Liver (tissue), 3 donors: ENCODE measurements around the gene ELP4.

Experiments used
- ATF3 ChIP-seq: IDR thresholded peaks from 2 replicates; pipeline ENCODE4 v1.6.1; 2016; ENCODE audit warnings: antibody characterized with exemption
- CTCF ChIP-seq: fragments of 150-350 bp; IDR thresholded peaks from 2 replicates; pipeline ENCODE4 v1.5.1; 2017; ENCODE audit warnings: improper control_type of control experiment, low read depth, low read length; ENCODE audit not compliant: missing input control
- GABPA ChIP-seq, 2 donors: IDR thresholded peaks in 1 of 2; conservative IDR thresholded peaks in 1 of 2; 2 replicates each; pipeline ENCODE4 v1.6.1; 2016; ENCODE audit warnings: antibody characterized with exemption in 2 of 2, mild to moderate bottlenecking in 1 of 2, moderate library complexity in 1 of 2
- RAD21 ChIP-seq, 2 donors: IDR thresholded peaks; 2 replicates each; pipeline ENCODE4 v1.6.1; 2016; ENCODE audit warnings: antibody characterized with exemption in 2 of 2, mild to moderate bottlenecking in 2 of 2
- REST ChIP-seq: IDR thresholded peaks from 2 replicates; pipeline ENCODE4 v1.6.1; 2016; ENCODE audit warnings: antibody characterized with exemption, mild to moderate bottlenecking
- SP1 ChIP-seq: IDR thresholded peaks from 2 replicates; pipeline ENCODE4 v1.6.1; 2018; ENCODE audit warnings: antibody characterized with exemption, mild to moderate bottlenecking
- donor health status: healthy.
- donor health status: healthy.

DNA sequence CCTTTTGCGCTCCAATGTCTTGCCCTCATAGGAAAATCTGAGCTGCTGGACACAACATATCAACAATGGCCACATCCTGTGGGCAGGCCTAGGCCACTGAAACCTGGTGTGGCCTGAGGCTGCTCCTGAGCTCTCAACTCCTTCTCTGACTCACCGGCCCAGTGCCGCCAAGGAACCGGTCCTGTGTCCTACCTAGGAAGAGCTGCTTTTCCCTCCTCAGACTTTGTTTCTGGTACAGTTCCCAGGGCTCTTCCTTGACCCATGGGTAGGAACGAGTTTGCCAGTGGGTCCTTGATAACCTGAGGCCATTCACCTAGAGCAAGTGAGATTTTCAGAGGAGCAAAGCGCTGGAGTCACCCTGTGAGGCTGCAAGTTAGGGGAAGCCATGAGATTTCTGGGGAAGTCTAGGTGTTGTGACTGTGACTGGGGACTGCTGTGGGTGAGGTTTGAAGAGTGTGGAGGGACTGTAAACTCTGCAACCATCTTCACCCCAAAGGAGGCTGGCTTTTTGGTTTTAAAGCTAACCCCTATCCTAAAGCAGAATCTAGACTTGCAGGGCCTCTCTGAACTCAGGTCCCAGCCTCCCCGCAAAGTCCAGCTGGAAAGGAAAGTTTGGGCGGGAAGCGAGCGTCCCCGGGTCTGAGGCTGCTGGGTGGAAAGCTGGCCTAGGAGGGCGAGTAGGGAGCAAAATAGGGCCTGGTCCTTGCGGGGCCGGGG is 313.5 kb downstream of the ELP4 start:
- TF ChIP-seq RAD21 (IDR thresholded peaks at IDR 0.05), result no peak
- no peak for TF ChIP-seq CTCF
- no peak for TF ChIP-seq GABPA (IDR thresholded peaks at IDR 0.05 in 1 of 2, conservative IDR thresholded peaks at IDR 0.05 in 1 of 2)
- no peak for TF ChIP-seq ATF3
- no peak for TF ChIP-seq SP1
- no peak for TF ChIP-seq REST
